Astrocyte (in vitro differentiated cells and primary cell): Measurements from ENCODE around the gene HDAC1.

Source experiments
- EZH2 ChIP-seq: IDR thresholded peaks from 2 replicates; pipeline ENCODE4 v1.6.1; 2012; ENCODE audit warnings: mild to moderate bottlenecking, low read length, inconsistent platforms; ENCODE audit not compliant: insufficient read depth
- TF ChIP-seq, protein P1 (sequence below): IDR thresholded peaks from 2 replicates; pipeline ENCODE4 v1.5.1; 2011; ENCODE audit warnings: low read depth, mild to moderate bottlenecking, inconsistent platforms, low read length, moderate library complexity; ENCODE audit not compliant: insufficient read depth

DNA sequence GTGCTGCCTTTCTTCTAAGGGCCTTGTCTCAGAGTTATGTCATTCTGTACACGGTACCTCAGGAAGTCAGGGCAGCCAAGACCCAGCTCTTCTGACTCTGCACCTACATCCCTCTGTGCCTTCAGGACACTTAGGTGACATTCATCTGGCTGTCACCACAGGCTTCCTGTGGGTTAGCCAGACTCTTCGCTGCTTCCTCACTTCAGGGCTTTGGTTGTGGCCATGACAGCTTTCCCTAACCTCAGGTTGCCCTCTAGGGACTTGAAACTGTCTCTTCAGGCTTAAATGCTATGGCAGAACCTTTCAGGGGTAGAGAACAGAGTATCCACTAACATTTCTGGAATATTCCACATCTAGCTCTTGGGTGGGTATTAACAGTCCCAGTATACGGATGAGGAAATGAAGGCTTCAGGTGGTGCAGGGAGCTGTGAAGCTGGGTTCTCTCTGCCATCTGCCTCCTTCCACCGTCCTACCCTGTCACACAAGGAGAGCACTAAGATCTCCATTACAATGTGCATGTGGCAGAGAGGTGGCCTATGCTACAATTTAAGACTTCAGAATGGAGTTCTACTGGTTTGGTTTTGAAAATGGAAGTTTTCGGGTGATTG is 80.4 kb downstream of the HDAC1 start:
- TF ChIP-seq, protein P1, sequence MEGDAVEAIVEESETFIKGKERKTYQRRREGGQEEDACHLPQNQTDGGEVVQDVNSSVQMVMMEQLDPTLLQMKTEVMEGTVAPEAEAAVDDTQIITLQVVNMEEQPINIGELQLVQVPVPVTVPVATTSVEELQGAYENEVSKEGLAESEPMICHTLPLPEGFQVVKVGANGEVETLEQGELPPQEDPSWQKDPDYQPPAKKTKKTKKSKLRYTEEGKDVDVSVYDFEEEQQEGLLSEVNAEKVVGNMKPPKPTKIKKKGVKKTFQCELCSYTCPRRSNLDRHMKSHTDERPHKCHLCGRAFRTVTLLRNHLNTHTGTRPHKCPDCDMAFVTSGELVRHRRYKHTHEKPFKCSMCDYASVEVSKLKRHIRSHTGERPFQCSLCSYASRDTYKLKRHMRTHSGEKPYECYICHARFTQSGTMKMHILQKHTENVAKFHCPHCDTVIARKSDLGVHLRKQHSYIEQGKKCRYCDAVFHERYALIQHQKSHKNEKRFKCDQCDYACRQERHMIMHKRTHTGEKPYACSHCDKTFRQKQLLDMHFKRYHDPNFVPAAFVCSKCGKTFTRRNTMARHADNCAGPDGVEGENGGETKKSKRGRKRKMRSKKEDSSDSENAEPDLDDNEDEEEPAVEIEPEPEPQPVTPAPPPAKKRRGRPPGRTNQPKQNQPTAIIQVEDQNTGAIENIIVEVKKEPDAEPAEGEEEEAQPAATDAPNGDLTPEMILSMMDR = no peak
- TF ChIP-seq EZH2 = no peak
